ENCODE measurements around the gene SH3PXD2A. TPM values are rescaled to one million over a fixed set of nuclear protein-coding genes. Genes with fewer than 3 reads are reported as not detected.

The SH3PXD2A gene
- total RNA-seq, 2 experiments from 2014 or later = 6.9 to 7.0 TPM

DNA sequence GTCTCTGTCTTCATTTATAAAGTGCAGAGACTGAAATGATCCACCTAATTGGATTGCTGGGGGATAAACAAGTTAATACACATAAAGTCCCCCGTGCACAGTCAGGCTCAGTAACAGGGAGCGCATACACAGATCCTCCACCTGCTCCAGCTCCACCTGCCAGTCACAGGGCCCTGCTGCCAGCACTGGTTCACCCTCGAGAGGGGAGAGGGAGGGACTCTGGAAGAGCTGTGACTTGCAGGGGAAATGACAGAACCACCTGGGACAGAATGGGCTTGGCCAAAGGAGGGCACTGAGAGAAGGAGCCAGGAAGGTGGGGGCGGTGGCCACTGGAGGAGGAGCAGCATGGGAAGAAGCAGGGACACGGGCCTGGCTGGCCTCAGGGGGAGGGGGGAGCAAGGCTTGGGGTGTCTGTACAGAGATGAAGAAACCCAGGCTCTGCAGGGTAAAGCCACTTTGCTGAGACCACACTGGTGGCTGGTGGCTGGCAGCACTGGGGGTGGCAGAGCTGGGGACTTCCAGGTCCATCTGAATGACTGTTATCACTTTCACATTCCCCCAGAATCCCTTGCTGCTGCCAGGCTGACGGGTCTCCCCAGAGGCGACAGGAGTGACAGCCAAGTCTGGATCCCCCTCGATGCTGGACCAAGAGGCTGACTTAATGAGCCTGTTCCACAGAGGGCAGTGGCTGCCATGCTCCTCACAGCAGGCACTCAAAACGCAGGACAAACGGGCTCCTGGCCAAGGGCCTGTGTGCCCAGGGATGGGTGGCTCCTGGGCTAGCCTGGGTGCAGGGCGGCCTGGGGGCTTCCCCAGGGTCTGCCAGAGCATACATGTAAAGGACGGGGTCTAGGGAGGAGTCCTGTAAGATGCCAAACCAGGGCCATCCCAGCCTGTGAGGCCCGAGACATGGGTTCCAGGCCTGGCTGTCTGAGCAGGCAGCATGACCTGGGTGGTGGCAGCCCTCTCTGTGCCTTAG, 151.1 kb downstream of the SH3PXD2A start:
- ChIA-PET POLR2A (no interaction called here), CTCF (interaction anchor here (0.6 to 0.7 kb wide), 2 partner anchors 9 to 164 kb away, joined by 3 to 4 read pairs; no protein-coding TSS in a partner anchor)
- DNase-seq (no peak), ATAC-seq (ENCODE audit: poor library complexity) (no peak)
- Mint-ChIP-seq H3K27me3 (no peaks in the 10 kb centered on the region), H3K36me3 (ENCODE audit: low read depth) (no peaks in the 10 kb centered on the region), H3K4me3 (no peak overlapping the region), H3K27ac (no peak overlapping the region), H3K4me1 (ENCODE audit: low read depth) (no peaks in the 10 kb centered on the region), H3K9me3 (no peaks in the 10 kb centered on the region)
- Histone ChIP-seq H3K9me3 (ENCODE audit: control insufficient read depth in 1 of 2, insufficient read depth in 1 of 2, low read length in 2 of 2) (peaks cover 0 to 4% of the 10 kb centered on the region in 2 experiments), H3K27me3 (ENCODE audit: control insufficient read depth in 1 of 2, insufficient read depth in 2 of 2, low read length in 2 of 2) (no peaks in the 10 kb centered on the region), H3K27ac (ENCODE audit: low read depth in 1 of 2, low read length in 2 of 2) (no peak overlapping the region), H3K36me3 (ENCODE audit: insufficient read depth, low read length) (no peaks in the 10 kb centered on the region), H3K4me3 (ENCODE audit: low read length) (no peak overlapping the region), H3K4me1 (ENCODE audit: insufficient read depth, low read length) (no peaks in the 10 kb centered on the region)
- intact Hi-C loops (cut with DNase I, micrococcal nuclease) = no loop called here
- no peak for TF ChIP-seq CTCF (IDR thresholded peaks at IDR 0.05)

DNA sequence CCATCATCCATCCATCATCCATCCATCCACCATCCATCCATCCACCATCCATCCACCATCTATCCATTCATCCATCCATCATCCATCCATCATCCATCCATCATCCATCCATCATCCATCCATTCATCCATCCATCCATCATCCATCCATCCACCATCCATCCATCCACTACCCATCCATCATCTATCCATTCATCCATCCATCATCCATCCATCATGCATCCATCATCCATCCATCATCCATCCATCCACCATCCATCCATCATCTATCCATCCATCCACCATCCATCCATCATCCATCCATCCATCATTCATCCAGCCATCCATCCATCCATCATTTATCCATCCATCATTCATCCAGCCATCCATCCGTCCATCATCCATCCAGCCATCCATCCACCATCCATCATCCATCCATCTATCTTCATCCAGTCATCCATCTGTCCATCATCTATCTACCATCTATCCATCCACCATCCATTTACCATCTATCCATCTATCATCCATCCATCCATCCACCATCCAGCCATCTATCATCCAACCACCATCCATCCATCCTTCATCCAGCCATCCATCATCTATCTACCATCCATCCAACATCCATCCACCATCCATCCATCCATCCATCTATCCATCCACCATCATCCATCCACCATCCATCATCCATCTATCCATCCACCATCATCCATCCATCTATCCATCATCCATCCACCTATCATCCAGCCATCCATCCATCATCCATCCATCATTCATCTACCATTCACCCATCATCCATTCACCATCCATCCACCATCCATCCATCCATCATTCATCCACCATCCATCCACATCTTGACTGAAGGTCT, 153.8 kb downstream of the SH3PXD2A start:
- Mint-ChIP-seq H3K9me3 (no peaks in the 10 kb centered on the region), H3K27ac (no peak overlapping the region), H3K36me3 (ENCODE audit: low read depth) (no peaks in the 10 kb centered on the region), H3K27me3 (peaks cover under 1% of the 10 kb centered on the region), H3K4me3 (no peak overlapping the region), H3K4me1 (ENCODE audit: low read depth) (peaks cover 2% of the 10 kb centered on the region)
- Histone ChIP-seq H3K4me3 (ENCODE audit: low read length) (no peak overlapping the region), H3K36me3 (ENCODE audit: insufficient read depth, low read length) (no peaks in the 10 kb centered on the region), H3K27me3 (ENCODE audit: control insufficient read depth in 1 of 2, insufficient read depth in 2 of 2, low read length in 2 of 2) (no peaks in the 10 kb centered on the region), H3K9me3 (ENCODE audit: control insufficient read depth in 1 of 2, insufficient read depth in 1 of 2, low read length in 2 of 2) (peaks cover 0 to 4% of the 10 kb centered on the region in 2 experiments), H3K27ac (ENCODE audit: low read depth in 1 of 2, low read length in 2 of 2) (no peak overlapping the region), H3K4me1 (ENCODE audit: insufficient read depth, low read length) (peaks cover 7% of the 10 kb centered on the region)
- intact Hi-C loops (cut with DNase I, micrococcal nuclease) = no loop called here
- DNase-seq (no peak), ATAC-seq (ENCODE audit: poor library complexity) (no peak)
- POLR2A ChIA-PET = no interaction called here
- TF ChIP-seq CTCF (IDR thresholded peaks at IDR 0.05) = no peak
- CTCF ChIA-PET = no interaction called here

DNA sequence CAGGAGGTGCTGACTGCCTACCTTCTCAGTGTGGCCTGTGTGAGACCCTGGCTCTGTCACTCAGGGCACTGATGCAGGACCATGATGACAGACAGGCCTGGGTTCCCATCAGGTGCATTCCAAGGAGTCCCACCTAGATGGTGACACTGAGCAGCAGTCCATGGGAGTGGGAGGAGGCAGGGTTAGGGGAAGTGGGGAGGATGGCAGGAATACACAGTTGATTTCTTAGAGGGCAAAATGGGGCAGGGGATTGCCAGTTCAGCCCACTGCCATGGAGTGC, 155.0 kb downstream of the SH3PXD2A start:
- no peaks in the 10 kb centered on the region for H3K9me3 Mint-ChIP-seq
- H3K4me3 Mint-ChIP-seq = no peak overlapping the region
- H3K27ac ChIP-seq (ENCODE audit: low read depth in 1 of 2, low read length in 2 of 2) = no peak overlapping the region
- no peak overlapping the region for H3K4me3 ChIP-seq (ENCODE audit: low read length)
- intact Hi-C loops (cut with DNase I, micrococcal nuclease) = no loop called here
- peaks cover 4% of the 10 kb centered on the region for H3K27me3 Mint-ChIP-seq
- ChIA-PET CTCF (no interaction called here), POLR2A (no interaction called here)
- no peak overlapping the region for H3K27ac Mint-ChIP-seq
- DNase-seq (no peak), ATAC-seq (ENCODE audit: poor library complexity) (no peak)
- H3K36me3 ChIP-seq (ENCODE audit: insufficient read depth, low read length) = no peaks in the 10 kb centered on the region
- peaks cover 0 to 4% of the 10 kb centered on the region in 2 experiments for H3K9me3 ChIP-seq (ENCODE audit: control insufficient read depth in 1 of 2, insufficient read depth in 1 of 2, low read length in 2 of 2)
- no peaks in the 10 kb centered on the region for H3K36me3 Mint-ChIP-seq (ENCODE audit: low read depth)
- peaks cover 9% of the 10 kb centered on the region for H3K4me1 Mint-ChIP-seq (ENCODE audit: low read depth)
- TF ChIP-seq CTCF (IDR thresholded peaks at IDR 0.05) = no peak
- peaks cover 19% of the 10 kb centered on the region for H3K4me1 ChIP-seq (ENCODE audit: insufficient read depth, low read length)
- no peaks in the 10 kb centered on the region for H3K27me3 ChIP-seq (ENCODE audit: control insufficient read depth in 1 of 2, insufficient read depth in 2 of 2, low read length in 2 of 2)
